Measurements from ENCODE around the gene SCN2A. TPM values are rescaled to one million over a fixed set of nuclear protein-coding genes. Genes with fewer than 3 reads are reported as not detected.
"Not testable (repeated sequence)": the region's sequence is repeated elsewhere in the genome, so short reads cannot be mapped to it uniquely, and the experiment has no call there.

The SCN2A gene
- total and polyA plus RNA-seq, 10 of the 15 experiments (the other 5 are each of a cell fraction or from before 2014, with no cell fraction given): 0.01 TPM; not detected in 8

GRCh38 chr2:165328272-165328671, 89.1 kb downstream of the SCN2A start:
- ATAC-seq (peak; percentile 46), DNase-seq (ENCODE audit: low read depth, low spot score) (no peak), FAIRE-seq (no peak)
- Histone ChIP-seq H3K27ac (ENCODE audit: control insufficient read depth, insufficient read depth) (no peak overlapping the region), H4K20me1 (ENCODE audit: control insufficient read depth, insufficient read depth) (no peaks in the 10 kb centered on the region), H3K36me3 (ENCODE audit: control insufficient read depth in 2 of 2, insufficient read depth in 2 of 2, low read length in 1 of 2) (no peaks in the 10 kb centered on the region), H3K27me3 (replicated peaks in 1 of 2; ENCODE audit: control insufficient read depth in 2 of 2, insufficient read depth in 2 of 2, low read length in 1 of 2) (no peaks in the 10 kb centered on the region), H3K4me3 (no peak overlapping the region), H3K9me3 (replicated peaks; ENCODE audit: control insufficient read depth, insufficient read depth, low read length) (no peaks in the 10 kb centered on the region), H2AFZ (ENCODE audit: control insufficient read depth, low read depth, low read length) (no peak overlapping the region), H3K9ac (ENCODE audit: control insufficient read depth, insufficient read depth, low read length) (no peak overlapping the region), H3K4me1 (ENCODE audit: control insufficient read depth, insufficient read depth, low read length) (no peaks in the 10 kb centered on the region), H3K4me2 (ENCODE audit: control insufficient read depth, insufficient read depth) (no peak overlapping the region), H3K79me2 (ENCODE audit: control insufficient read depth, insufficient read depth, low read length) (no peaks in the 10 kb centered on the region)
- intact Hi-C loops (cut with micrococcal nuclease; ENCODE audit: unreplicated experiment): no loop called here
- ChIA-PET RAD21 (ENCODE audit: unreplicated experiment) (no interaction called here), CTCF (interaction anchor here (0.6 kb wide), 1 partner anchor 424 kb away, joined by 3 read pairs; no protein-coding TSS in a partner anchor), POLR2A (no interaction called here), SMC1A (ENCODE audit: uncharacterized antibody, unreplicated experiment) (no interaction called here)
- in situ Hi-C loops (cut with MboI): no loop called here
- TF ChIP-seq POU2F2 (IDR thresholded peaks at IDR 0.05; ENCODE audit: borderline replicate concordance, low read depth, low read length) (no peak), ZSCAN29 (IDR thresholded peaks at IDR 0.05) (no peak), NRF1 (conservative IDR thresholded peaks at IDR 0.05; ENCODE audit: low read depth, low read length) (no peak), CBFB (IDR thresholded peaks at IDR 0.05; ENCODE audit: low read depth) (no peak), CHD4 (IDR thresholded peaks at IDR 0.05) (no peak), SREBF2 (IDR thresholded peaks at IDR 0.05; ENCODE audit: low read length) (no peak), CHD2 (IDR thresholded peaks at IDR 0.05; ENCODE audit: borderline replicate concordance, low read depth, low read length) (no peak), TBL1XR1 (IDR thresholded peaks at IDR 0.05; ENCODE audit: low read depth, low read length) (no peak), CTCF (IDR thresholded peaks at IDR 0.05 in 2 of 3, conservative IDR thresholded peaks at IDR 0.05 in 1 of 3; ENCODE audit: control insufficient read depth in 2 of 3, extremely low read depth in 1 of 3, insufficient read depth in 1 of 3, low read depth in 3 of 3, low read length in 3 of 3) (no peak), ZZZ3 (IDR thresholded peaks at IDR 0.05; ENCODE audit: control insufficient read depth, insufficient read length, low read depth) (no peak), SMAD5 (IDR thresholded peaks at IDR 0.05; ENCODE audit: low read depth) (no peak), SUPT20H (IDR thresholded peaks at IDR 0.05; ENCODE audit: borderline replicate concordance, control insufficient read depth, low read depth, low read length) (no peak), YBX1 (IDR thresholded peaks at IDR 0.05) (no peak)
- 17% methylated on average over 5 of the region's 5 CpGs for WGBS (ENCODE audit: insufficient coverage, insufficient replicate concordance, low lambda C conversion rate, missing lambda C conversion rate)
- BruUV-seq (replicated peaks): no TSS peak

- H3K4me3 ChIP-seq; ATAC-seq; intact Hi-C loops (cut with micrococcal nuclease; ENCODE audit: unreplicated experiment); H2AFZ ChIP-seq (ENCODE audit: control insufficient read depth, low read depth, low read length); H3K4me2 ChIP-seq (ENCODE audit: control insufficient read depth, insufficient read depth); H4K20me1 ChIP-seq (ENCODE audit: control insufficient read depth, insufficient read depth); H3K4me1 ChIP-seq (ENCODE audit: control insufficient read depth, insufficient read depth, low read length); in situ Hi-C loops (cut with MboI); RAD21 ChIA-PET (ENCODE audit: unreplicated experiment); FAIRE-seq; SMC1A ChIA-PET (ENCODE audit: uncharacterized antibody, unreplicated experiment); H3K27ac ChIP-seq (ENCODE audit: control insufficient read depth, insufficient read depth); DNase-seq (ENCODE audit: low read depth, low spot score); H3K9ac ChIP-seq (ENCODE audit: control insufficient read depth, insufficient read depth, low read length); CTCF ChIA-PET; H3K36me3 ChIP-seq (ENCODE audit: control insufficient read depth in 2 of 2, insufficient read depth in 2 of 2, low read length in 1 of 2); POLR2A ChIA-PET; H3K79me2 ChIP-seq (ENCODE audit: control insufficient read depth, insufficient read depth, low read length); H3K9me3 ChIP-seq (replicated peaks; ENCODE audit: control insufficient read depth, insufficient read depth, low read length); BruUV-seq (replicated peaks); H3K27me3 ChIP-seq (replicated peaks in 1 of 2; ENCODE audit: control insufficient read depth in 2 of 2, insufficient read depth in 2 of 2, low read length in 1 of 2): not testable (repeated sequence)
- 50% methylated on average over 2 of the region's 2 CpGs for WGBS (ENCODE audit: insufficient coverage, insufficient replicate concordance, low lambda C conversion rate, missing lambda C conversion rate)
Observed at GRCh38 chr2:165344276-165344675, 105.1 kb downstream of the SCN2A start.
